Urothelium cell line (cell line): ENCODE measurements around the gene SEC14L2.

Source experiments
- DNase-seq: peaks from one replicate; pipeline ENCODE4 v3.0.0; 2011; ENCODE audit warnings: low spot score, mixed read lengths
- FAIRE-seq: peaks from 2 replicates; lab custom pipeline; 2011; peaks lifted over from hg19 to GRCh38; lab: Jason Lieb, UNC

The SEC14L2 gene

DNA sequence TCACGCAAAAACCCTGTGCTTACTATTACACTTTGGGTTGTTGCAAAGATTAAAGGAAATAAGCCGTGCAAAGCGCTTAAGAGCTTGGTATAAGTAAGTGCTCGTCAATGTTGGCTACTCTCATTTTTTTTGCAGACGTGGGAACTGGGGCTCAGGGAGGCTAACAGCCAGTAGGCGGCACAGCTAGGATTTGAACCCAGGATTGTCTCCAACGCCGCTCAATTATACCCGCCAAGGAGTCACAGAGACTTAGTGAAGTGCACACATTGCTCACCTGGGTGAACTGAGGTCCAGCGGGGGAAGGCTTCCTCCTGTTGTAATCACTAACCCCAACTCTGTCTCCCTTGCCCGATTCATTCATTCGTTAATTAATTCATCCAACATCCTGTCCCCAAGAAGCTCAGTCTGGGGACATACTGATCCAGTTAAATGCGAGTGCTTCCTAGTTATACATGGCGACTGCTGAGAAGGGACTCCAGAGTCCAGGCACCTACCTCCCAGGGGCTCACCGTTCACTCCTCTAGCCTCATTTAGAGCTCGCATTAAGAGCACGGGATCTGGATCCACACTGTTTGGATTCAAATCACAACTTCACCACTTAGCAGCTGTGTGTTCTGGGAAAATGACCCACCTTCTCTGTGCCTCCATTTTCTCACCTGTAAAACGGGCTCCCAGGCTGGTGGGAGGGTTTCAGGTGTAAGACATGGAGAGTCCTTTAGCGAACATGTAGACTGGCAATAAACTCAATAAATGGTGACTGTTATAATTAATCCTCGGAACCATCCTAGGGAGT lies 27.9 kb downstream of the SEC14L2 start:
- DNase-seq (no peak), FAIRE-seq (no peak)

DNA sequence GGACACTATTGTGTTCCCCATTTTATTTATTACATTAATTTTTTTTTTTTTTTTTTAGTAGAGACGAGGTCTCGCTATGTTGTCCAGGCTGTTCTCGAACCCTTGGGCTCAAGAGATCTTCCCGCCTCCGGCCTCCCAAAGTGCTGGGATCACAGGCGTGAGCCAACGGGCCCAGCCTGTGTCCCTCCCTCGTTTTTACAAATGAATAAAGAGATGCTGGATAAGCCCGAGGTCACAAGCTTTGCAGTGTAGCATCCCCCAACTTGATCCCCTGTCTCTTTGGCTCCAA lies 28.5 kb downstream of the SEC14L2 start:
- FAIRE-seq (no peak), DNase-seq (no peak)

- FAIRE-seq (no peak), DNase-seq (peak; percentile 74)
Observed at GRCh38 chr22:30425616-30426387, 29.0 kb downstream of the SEC14L2 start, which contains the start of gene MTFP1. Gene MTFP1 (plus strand): TSS chr22:30425768. CDS start chr22:30425880, 112 bp downstream.

GRCh38 chr22:30426388-30427353 lies 29.9 kb downstream of the SEC14L2 start:
- peak; percentile 82 for DNase-seq
- peak; percentile 78 for FAIRE-seq

- no peak for FAIRE-seq
- DNase-seq: no peak
Observed at GRCh38 chr22:30427871-30428270, 31.1 kb downstream of the SEC14L2 start.

- DNase-seq: no peak
- FAIRE-seq: no peak
Observed at GRCh38 chr22:30429887-30430286, 33.1 kb downstream of the SEC14L2 start.

GRCh38 chr22:30430933-30431332 lies 34.1 kb downstream of the SEC14L2 start:
- DNase-seq (no peak), FAIRE-seq (no peak)

GRCh38 chr22:30432096-30432495 lies 35.3 kb downstream of the SEC14L2 start:
- FAIRE-seq: no peak
- no peak for DNase-seq

DNA sequence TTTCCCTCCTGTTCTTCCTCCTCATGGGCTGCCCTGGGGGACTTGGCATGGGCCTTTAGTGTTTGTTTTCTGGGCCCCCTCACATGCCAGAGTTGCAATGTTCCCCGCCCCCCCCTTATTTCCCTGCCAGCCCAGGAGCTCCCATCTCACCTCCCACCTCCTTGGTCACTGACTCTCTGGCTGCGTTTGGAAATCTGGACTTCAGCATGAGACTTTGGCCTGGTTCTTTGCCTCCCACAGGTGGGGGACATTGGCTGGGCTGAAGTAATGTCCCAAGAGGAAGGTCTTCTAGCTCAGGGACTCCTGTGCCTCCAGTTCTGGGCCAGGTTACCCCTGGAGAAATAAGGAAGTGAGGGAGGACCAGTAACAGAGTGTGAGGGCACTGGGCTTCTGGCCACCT lies 35.7 kb downstream of the SEC14L2 start:
- FAIRE-seq (no peak), DNase-seq (no peak)

DNA sequence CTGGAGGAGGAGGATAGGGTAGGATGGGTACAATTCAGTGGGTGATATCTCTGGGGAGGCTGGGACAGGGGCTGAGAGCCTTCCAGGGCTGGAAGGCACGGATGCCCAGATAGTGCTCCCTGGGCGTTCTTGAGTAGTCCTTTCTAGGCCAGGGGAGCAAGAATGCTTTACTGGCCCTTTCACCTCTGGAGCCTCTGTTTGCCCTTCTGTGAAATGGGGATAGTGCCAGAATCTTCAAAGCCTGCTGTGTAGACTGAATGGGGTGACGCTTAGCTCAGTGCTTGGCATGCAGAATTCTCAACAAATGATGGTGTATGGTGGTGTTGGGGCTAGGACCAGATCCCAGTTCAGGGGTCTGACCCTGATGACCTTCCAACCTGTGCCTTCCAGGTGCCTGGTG lies 36.4 kb downstream of the SEC14L2 start:
- DNase-seq (no peak), FAIRE-seq (no peak)

DNA sequence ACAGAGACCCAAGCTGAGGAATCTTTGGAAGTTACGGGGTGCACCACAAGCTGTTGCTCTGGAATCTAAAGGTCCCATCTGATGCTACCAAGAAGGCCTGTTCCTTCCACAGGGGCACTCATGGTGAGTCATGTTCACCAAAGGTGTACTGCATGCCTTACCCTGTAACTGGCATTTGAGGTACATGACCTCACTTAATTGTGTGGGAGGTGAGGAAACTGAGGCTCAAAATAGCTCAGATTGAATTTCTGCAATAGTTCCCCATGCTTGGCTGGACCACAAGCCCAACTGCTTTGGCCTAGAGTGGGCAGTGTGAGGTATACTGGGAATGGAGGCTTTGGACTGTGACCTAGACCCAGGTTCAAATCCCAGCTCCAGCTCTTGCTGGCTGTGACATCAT lies 37.0 kb downstream of the SEC14L2 start:
- DNase-seq (no peak), FAIRE-seq (no peak)

- DNase-seq (no peak), FAIRE-seq (no peak)
Observed at GRCh38 chr22:30434843-30435242, 38.0 kb downstream of the SEC14L2 start.

GRCh38 chr22:30435674-30436126 lies 38.9 kb downstream of the SEC14L2 start:
- FAIRE-seq: peak; percentile 65

GRCh38 chr22:30436196-30436595 lies 39.4 kb downstream of the SEC14L2 start:
- FAIRE-seq (no peak), DNase-seq (no peak)

More at GRCh38 chr22:30435674-30436126, 38.9 kb downstream of the SEC14L2 start:
- no peak for DNase-seq

DNA sequence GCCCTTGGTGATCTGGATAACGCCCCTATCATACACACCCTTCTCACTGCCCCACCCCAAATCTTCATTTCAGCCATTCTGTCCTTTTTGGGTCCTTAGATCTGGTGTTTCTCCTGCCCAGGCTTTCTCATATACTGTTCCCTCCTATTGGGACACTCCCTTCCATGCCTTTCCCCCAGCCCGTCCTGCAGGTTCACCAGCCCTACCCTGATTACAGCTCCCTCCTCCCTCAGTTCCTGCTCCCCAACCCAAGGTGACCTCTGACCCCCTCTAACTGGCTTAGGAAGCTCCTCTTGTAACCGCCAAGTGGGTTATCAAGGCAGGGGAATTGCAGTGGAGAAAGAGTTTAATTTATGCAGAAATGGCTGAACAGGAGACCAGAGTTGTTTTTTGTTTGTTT lies 41.7 kb downstream of the SEC14L2 start:
- DNase-seq: no peak
- FAIRE-seq: no peak

- FAIRE-seq: no peak
- DNase-seq: no peak
Observed at GRCh38 chr22:30439226-30439625, 42.4 kb downstream of the SEC14L2 start.

DNA sequence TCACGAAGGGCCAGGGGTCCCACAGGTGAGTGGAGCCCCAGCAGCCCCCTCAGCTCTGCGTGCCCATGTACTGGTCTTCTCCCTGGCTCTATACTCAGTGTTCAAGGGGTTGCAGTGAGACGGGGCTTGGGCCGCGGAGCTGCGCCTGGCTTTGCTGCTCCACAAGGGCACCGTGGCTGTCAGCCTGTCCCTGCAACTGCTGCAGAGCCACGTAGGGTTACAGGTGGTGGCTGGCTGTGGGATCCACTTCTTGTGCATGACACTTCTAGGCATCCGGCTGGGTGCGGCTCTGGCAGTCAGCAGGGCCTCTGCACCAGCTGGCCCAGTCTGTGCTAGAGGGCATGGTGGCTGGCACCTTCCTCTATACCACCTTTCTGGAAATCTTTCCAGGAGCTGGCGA lies 43.0 kb downstream of the SEC14L2 start:
- no peak for FAIRE-seq
- DNase-seq: no peak

GRCh38 chr22:30441088-30441487 lies 44.3 kb downstream of the SEC14L2 start:
- no peak for FAIRE-seq
- DNase-seq: no peak

GRCh38 chr22:30444632-30445437 lies 48.0 kb downstream of the SEC14L2 start:
- DNase-seq (peak; percentile 82), FAIRE-seq (peak; percentile 42)
